Measurements from ENCODE around the gene CCDC182. TPM values are rescaled to one million over a fixed set of nuclear protein-coding genes. Genes with fewer than 3 reads are reported as not detected.

Gene CCDC182
- total RNA-seq, 1 experiment from 2014 or later: not detected

GRCh38 chr17:57727630-57728175 lies 17.4 kb downstream of the CCDC182 start:
- intact Hi-C loops (cut with micrococcal nuclease; ENCODE audit: unreplicated experiment): no loop called here
- Mint-ChIP-seq H3K36me3 (ENCODE audit: insufficient read depth, unreplicated experiment) (no peaks in the 10 kb centered on the region), H3K4me3 (ENCODE audit: low read depth, unreplicated experiment) (no peak overlapping the region), H3K27ac (ENCODE audit: unreplicated experiment) (no peak overlapping the region), H3K9me3 (ENCODE audit: low read depth, unreplicated experiment) (no peaks in the 10 kb centered on the region), H3K4me1 (ENCODE audit: low read depth, unreplicated experiment) (no peaks in the 10 kb centered on the region), H3K27me3 (ENCODE audit: unreplicated experiment) (peaks cover 82% of the 10 kb centered on the region)
- CTCF ChIA-PET: no interaction called here
- no peak for DNase-seq
- TF ChIP-seq, protein P1, sequence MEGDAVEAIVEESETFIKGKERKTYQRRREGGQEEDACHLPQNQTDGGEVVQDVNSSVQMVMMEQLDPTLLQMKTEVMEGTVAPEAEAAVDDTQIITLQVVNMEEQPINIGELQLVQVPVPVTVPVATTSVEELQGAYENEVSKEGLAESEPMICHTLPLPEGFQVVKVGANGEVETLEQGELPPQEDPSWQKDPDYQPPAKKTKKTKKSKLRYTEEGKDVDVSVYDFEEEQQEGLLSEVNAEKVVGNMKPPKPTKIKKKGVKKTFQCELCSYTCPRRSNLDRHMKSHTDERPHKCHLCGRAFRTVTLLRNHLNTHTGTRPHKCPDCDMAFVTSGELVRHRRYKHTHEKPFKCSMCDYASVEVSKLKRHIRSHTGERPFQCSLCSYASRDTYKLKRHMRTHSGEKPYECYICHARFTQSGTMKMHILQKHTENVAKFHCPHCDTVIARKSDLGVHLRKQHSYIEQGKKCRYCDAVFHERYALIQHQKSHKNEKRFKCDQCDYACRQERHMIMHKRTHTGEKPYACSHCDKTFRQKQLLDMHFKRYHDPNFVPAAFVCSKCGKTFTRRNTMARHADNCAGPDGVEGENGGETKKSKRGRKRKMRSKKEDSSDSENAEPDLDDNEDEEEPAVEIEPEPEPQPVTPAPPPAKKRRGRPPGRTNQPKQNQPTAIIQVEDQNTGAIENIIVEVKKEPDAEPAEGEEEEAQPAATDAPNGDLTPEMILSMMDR (IDR thresholded peaks at IDR 0.05; ENCODE audit: unreplicated experiment): no peak
- no TSS peak for BruUV-seq (replicated peaks)

DNA sequence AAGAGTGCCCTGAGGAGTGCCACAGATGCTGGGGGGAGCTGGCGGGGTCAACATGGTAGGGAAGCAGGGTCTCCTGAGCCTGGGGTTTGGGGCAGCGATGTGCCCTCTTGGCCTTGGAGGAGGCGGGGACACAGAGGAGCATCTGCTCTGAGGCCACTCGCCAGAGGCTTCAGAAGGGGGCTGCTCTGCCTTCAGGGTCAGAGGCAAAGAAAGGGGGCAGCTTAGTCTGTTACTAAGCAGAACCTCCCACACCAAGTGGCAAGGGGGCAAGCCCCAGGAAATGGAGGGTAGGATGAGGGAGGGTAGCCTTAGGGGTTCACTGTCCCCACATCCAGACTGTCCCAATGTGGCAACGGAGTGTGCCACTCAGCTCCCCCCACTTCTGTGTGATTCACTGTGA lies 18.3 kb downstream of the CCDC182 start:
- Mint-ChIP-seq H3K36me3 (ENCODE audit: insufficient read depth, unreplicated experiment) (no peaks in the 10 kb centered on the region), H3K9me3 (ENCODE audit: low read depth, unreplicated experiment) (no peaks in the 10 kb centered on the region), H3K27ac (ENCODE audit: unreplicated experiment) (no peak overlapping the region), H3K27me3 (ENCODE audit: unreplicated experiment) (peaks cover 88% of the 10 kb centered on the region), H3K4me1 (ENCODE audit: low read depth, unreplicated experiment) (no peaks in the 10 kb centered on the region), H3K4me3 (ENCODE audit: low read depth, unreplicated experiment) (no peak overlapping the region)
- no TSS peak for BruUV-seq (replicated peaks)
- CTCF ChIA-PET: no interaction called here
- TF ChIP-seq, protein P1 (IDR thresholded peaks at IDR 0.05; ENCODE audit: unreplicated experiment): no peak
- intact Hi-C loops (cut with micrococcal nuclease; ENCODE audit: unreplicated experiment): no loop called here
- DNase-seq: no peak

GRCh38 chr17:57726213-57726790 lies 18.8 kb downstream of the CCDC182 start:
- Mint-ChIP-seq H3K36me3 (ENCODE audit: insufficient read depth, unreplicated experiment) (no peaks in the 10 kb centered on the region), H3K4me3 (ENCODE audit: low read depth, unreplicated experiment) (no peak overlapping the region), H3K27ac (ENCODE audit: unreplicated experiment) (no peak overlapping the region), H3K9me3 (ENCODE audit: low read depth, unreplicated experiment) (no peaks in the 10 kb centered on the region), H3K27me3 (ENCODE audit: unreplicated experiment) (peaks cover 86% of the 10 kb centered on the region), H3K4me1 (ENCODE audit: low read depth, unreplicated experiment) (no peaks in the 10 kb centered on the region)
- CTCF ChIA-PET: no interaction called here
- no TSS peak for BruUV-seq (replicated peaks)
- intact Hi-C loops (cut with micrococcal nuclease; ENCODE audit: unreplicated experiment): no loop called here
- TF ChIP-seq, protein P1 (IDR thresholded peaks at IDR 0.05; ENCODE audit: unreplicated experiment): no peak
- no peak for DNase-seq

- CTCF ChIA-PET: no interaction called here
- no peak overlapping the region for H3K4me3 Mint-ChIP-seq (ENCODE audit: low read depth, unreplicated experiment)
- H3K9me3 Mint-ChIP-seq (ENCODE audit: low read depth, unreplicated experiment): no peaks in the 10 kb centered on the region
- DNase-seq: no peak
- TF ChIP-seq, protein P1 (IDR thresholded peaks at IDR 0.05; ENCODE audit: unreplicated experiment): no peak
- H3K27me3 Mint-ChIP-seq (ENCODE audit: unreplicated experiment): peaks cover 81% of the 10 kb centered on the region
- no peaks in the 10 kb centered on the region for H3K36me3 Mint-ChIP-seq (ENCODE audit: insufficient read depth, unreplicated experiment)
- BruUV-seq (replicated peaks): no TSS peak
- intact Hi-C loops (cut with micrococcal nuclease; ENCODE audit: unreplicated experiment): no loop called here
- no peak overlapping the region for H3K27ac Mint-ChIP-seq (ENCODE audit: unreplicated experiment)
- no peaks in the 10 kb centered on the region for H3K4me1 Mint-ChIP-seq (ENCODE audit: low read depth, unreplicated experiment)
These were observed 20.4 kb downstream of the CCDC182 start for GRCh38 chr17:57724729-57725125.
